ENCODE results near the gene ART5.

- no peak for TF ChIP-seq CTCF (IDR thresholded peaks at IDR 0.05 in 2 of 3, conservative IDR thresholded peaks at IDR 0.05 in 1 of 3; ENCODE audit: insufficient read depth in 2 of 3, low read depth in 1 of 3, low read length in 3 of 3)
- TF ChIP-seq SRSF7 (optimal IDR thresholded peaks at IDR 0.05; ENCODE audit: low read depth, low read length) = no peak
- TF ChIP-seq MTA3 (IDR thresholded peaks at IDR 0.05; ENCODE audit: borderline replicate concordance) = no peak
- no peak for TF ChIP-seq HMGXB4 (CRISPR knock-in tag; IDR thresholded peaks at IDR 0.05)
- no peak for TF ChIP-seq ATF6 (CRISPR knock-in tag; IDR thresholded peaks at IDR 0.05)
Measured at GRCh38 chr11:3679077-3679476, 37.3 kb upstream of the ART5 start.
